ENCODE measurements around the gene PLOD1.

Gene PLOD1

GRCh38 chr1:12009318-12009947 lies 74.9 kb downstream of the PLOD1 start:
- no peak for TF ChIP-seq EZH2phosphoT487 (IDR thresholded peaks at IDR 0.05; ENCODE audit: borderline replicate concordance)
- Histone ChIP-seq H3K9me3 (ENCODE audit: insufficient read depth, low read depth, low read length) (no peaks in the 10 kb centered on the region), H3K4me2 (ENCODE audit: low read depth, low read length, poor library complexity, severe bottlenecking) (no peak overlapping the region), H3K9ac (ENCODE audit: low read depth, low read length, poor library complexity, severe bottlenecking) (no peak overlapping the region), H3K9me2 (replicated peaks; ENCODE audit: low read depth, low read length) (no peaks in the 10 kb centered on the region), H3F3A (ENCODE audit: low read depth) (no peaks in the 10 kb centered on the region), H3K79me2 (ENCODE audit: insufficient read depth, low read length) (no peaks in the 10 kb centered on the region), H3K27me3 (ENCODE audit: insufficient read depth, low read length, poor library complexity, severe bottlenecking) (no peaks in the 10 kb centered on the region), H3K4me1 (ENCODE audit: insufficient read depth, low read length, poor library complexity, severe bottlenecking) (no peaks in the 10 kb centered on the region), H3K4me3 (ENCODE audit: low read length, poor library complexity, severe bottlenecking) (no peak overlapping the region), H4K20me1 (ENCODE audit: insufficient read depth, low read length, poor library complexity, severe bottlenecking) (no peaks in the 10 kb centered on the region), H3K36me3 (ENCODE audit: insufficient read depth, low read length) (peaks cover 64% of the 10 kb centered on the region; the same call in 1 of the 2 replicates), H2AFZ (ENCODE audit: low read length) (no peak overlapping the region)

DNA sequence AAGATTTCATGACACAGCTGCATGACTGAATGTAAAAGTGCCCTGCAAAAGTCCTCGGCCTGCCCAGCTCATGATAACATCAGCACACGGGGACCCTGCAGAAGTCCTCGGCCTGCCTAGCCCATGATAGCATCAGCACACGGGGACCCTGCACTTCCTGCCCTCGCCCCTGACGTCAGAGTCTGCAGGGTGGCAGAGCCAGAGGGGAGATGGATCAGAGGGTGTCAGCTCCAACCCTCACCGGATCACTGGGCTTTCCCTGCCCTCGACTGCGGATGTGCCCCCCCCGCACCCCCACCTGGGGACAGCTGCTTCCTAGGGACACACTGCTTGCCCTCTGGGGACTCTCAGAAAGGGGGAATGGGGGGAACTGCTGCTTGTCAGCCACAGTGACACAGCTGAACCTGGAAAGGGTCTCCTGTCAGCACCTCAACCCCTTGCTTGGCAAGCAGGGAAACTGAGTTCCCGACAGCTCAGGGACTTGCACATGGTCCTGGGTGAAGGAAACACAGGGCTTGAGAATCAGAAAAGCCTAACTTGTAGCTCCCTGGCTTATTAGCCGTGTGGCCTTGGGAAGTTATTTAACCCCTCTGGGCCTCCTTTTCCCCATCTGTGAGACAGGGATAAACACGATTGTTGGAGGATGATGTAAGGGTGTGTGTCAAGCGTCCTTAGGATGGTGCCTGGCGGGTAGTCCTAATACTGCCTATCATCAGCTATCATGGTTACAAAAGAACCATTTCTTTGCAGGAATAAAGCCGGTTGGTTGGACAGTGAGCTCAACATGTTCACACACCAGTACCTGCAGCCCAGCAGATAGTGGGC lies 76.4 kb downstream of the PLOD1 start:
- no peaks in the 10 kb centered on the region for H3F3A ChIP-seq (ENCODE audit: low read depth)

DNA sequence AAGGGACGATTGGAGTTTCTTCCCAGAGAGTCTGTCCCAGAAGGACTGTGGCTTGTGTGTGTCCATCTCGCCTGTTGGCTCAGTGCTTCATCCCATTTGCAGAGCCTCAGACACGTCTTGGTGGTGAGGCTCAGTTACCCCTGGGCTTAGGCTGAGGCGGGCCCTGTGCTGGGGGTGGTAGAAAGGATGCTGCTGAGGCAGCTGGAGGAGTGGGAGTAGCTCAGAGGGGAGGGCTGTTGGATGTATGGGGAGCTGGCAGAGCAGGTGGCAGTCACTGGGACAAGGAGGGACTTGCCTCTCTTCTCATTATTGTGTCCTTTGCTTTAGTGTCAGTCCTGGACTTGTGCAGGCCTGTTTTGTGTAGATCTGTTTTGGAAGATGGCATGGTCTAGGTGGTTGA lies 77.5 kb downstream of the PLOD1 start:
- no peak for TF ChIP-seq EZH2phosphoT487 (IDR thresholded peaks at IDR 0.05; ENCODE audit: borderline replicate concordance)
- TF ChIP-seq, protein P1, sequence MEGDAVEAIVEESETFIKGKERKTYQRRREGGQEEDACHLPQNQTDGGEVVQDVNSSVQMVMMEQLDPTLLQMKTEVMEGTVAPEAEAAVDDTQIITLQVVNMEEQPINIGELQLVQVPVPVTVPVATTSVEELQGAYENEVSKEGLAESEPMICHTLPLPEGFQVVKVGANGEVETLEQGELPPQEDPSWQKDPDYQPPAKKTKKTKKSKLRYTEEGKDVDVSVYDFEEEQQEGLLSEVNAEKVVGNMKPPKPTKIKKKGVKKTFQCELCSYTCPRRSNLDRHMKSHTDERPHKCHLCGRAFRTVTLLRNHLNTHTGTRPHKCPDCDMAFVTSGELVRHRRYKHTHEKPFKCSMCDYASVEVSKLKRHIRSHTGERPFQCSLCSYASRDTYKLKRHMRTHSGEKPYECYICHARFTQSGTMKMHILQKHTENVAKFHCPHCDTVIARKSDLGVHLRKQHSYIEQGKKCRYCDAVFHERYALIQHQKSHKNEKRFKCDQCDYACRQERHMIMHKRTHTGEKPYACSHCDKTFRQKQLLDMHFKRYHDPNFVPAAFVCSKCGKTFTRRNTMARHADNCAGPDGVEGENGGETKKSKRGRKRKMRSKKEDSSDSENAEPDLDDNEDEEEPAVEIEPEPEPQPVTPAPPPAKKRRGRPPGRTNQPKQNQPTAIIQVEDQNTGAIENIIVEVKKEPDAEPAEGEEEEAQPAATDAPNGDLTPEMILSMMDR (conservative IDR thresholded peaks at IDR 0.05; ENCODE audit: low read length), result no peak
- Histone ChIP-seq H4K20me1 (ENCODE audit: insufficient read depth, low read length, poor library complexity, severe bottlenecking) (no peaks in the 10 kb centered on the region), H3K9me3 (ENCODE audit: insufficient read depth, low read depth, low read length) (no peaks in the 10 kb centered on the region), H3K27me3 (ENCODE audit: insufficient read depth, low read length, poor library complexity, severe bottlenecking) (no peaks in the 10 kb centered on the region), H3K4me2 (ENCODE audit: low read depth, low read length, poor library complexity, severe bottlenecking) (no peak overlapping the region), H2AFZ (ENCODE audit: low read length) (no peak overlapping the region), H3K9ac (ENCODE audit: low read depth, low read length, poor library complexity, severe bottlenecking) (no peak overlapping the region), H3K79me2 (ENCODE audit: insufficient read depth, low read length) (no peaks in the 10 kb centered on the region), H3K9me2 (replicated peaks; ENCODE audit: low read depth, low read length) (no peaks in the 10 kb centered on the region), H3K36me3 (ENCODE audit: insufficient read depth, low read length) (peaks cover 38% of the 10 kb centered on the region; the same call in 1 of the 2 replicates), H3K4me3 (ENCODE audit: low read length, poor library complexity, severe bottlenecking) (no peak overlapping the region), H3F3A (ENCODE audit: low read depth) (0 out of 2 replicates have a peak, but pooled peaks cover 3% of the 10 kb centered on the region), H3K4me1 (ENCODE audit: insufficient read depth, low read length, poor library complexity, severe bottlenecking) (no peaks in the 10 kb centered on the region)

More for the DNA sequence above, 76.4 kb downstream of the PLOD1 start:
- Histone ChIP-seq H3K27me3 (ENCODE audit: insufficient read depth, low read length, poor library complexity, severe bottlenecking) (no peaks in the 10 kb centered on the region), H3K9ac (ENCODE audit: low read depth, low read length, poor library complexity, severe bottlenecking) (no peak overlapping the region), H3K4me3 (ENCODE audit: low read length, poor library complexity, severe bottlenecking) (no peak overlapping the region), H4K20me1 (ENCODE audit: insufficient read depth, low read length, poor library complexity, severe bottlenecking) (no peaks in the 10 kb centered on the region), H3K9me2 (replicated peaks; ENCODE audit: low read depth, low read length) (no peaks in the 10 kb centered on the region), H3K4me1 (ENCODE audit: insufficient read depth, low read length, poor library complexity, severe bottlenecking) (no peaks in the 10 kb centered on the region), H3K36me3 (ENCODE audit: insufficient read depth, low read length) (peaks cover 48% of the 10 kb centered on the region; the same call in 1 of the 2 replicates), H3K79me2 (ENCODE audit: insufficient read depth, low read length) (no peaks in the 10 kb centered on the region), H3K9me3 (ENCODE audit: insufficient read depth, low read depth, low read length) (no peaks in the 10 kb centered on the region), H3K4me2 (ENCODE audit: low read depth, low read length, poor library complexity, severe bottlenecking) (no peak overlapping the region), H2AFZ (ENCODE audit: low read length) (no peak overlapping the region)
- TF ChIP-seq, protein P1 (conservative IDR thresholded peaks at IDR 0.05; ENCODE audit: low read length), result no peak
- no peak for TF ChIP-seq EZH2phosphoT487 (IDR thresholded peaks at IDR 0.05; ENCODE audit: borderline replicate concordance)
